A549 (cell line): ENCODE data around the gene ARHGEF7.

ENCODE experiments used
- CHD4 ChIP-seq: fragments of 200-600 bp; sonication (generic); IDR thresholded peaks from 2 replicates; pipeline ENCODE4 v1.6.1; 2016; ENCODE audit warnings: antibody characterized with exemption, mild to moderate bottlenecking, borderline replicate concordance
- EP300 ChIP-seq, 2 experiments: fragments of >200 bp; sonication (Bioruptor Twin); formaldehyde crosslinking; IDR thresholded peaks; 2 replicates in 1 of 2; 3 replicates in 1 of 2; pipeline ENCODE4 v1.6.1; 2016 to 2017
- FOSL2 ChIP-seq, 2 experiments: fragments of 450-650 bp in 1 of 2; fragments of >200 bp in 1 of 2; sonication (Bioruptor Twin) in 1 of 2; formaldehyde crosslinking; IDR thresholded peaks; 2 replicates each; pipeline versions ENCODE4 v1.5.0 to v1.6.1; 2016 to 2020; ENCODE audit warnings: mild to moderate bottlenecking in 1 of 2, moderate library complexity in 1 of 2
- MAZ ChIP-seq: fragments of 150-350 bp; IDR thresholded peaks from 2 replicates; pipeline ENCODE4 v1.6.1; 2014; ENCODE audit warnings: antibody characterized with exemption, low read depth, low read length, borderline replicate concordance
- NR3C1 ChIP-seq: fragments of >200 bp; sonication (Bioruptor Twin); formaldehyde crosslinking; IDR thresholded peaks from 3 replicates; pipeline ENCODE4 v1.6.1; 2017
- PHF8 ChIP-seq: fragments of 200-600 bp; sonication (generic); IDR thresholded peaks from 2 replicates; pipeline ENCODE4 v1.6.1; 2016; ENCODE audit warnings: low read depth, mild to moderate bottlenecking, antibody characterized with exemption, moderate library complexity, borderline replicate concordance
- POLR2A ChIP-seq: IDR thresholded peaks from 2 replicates; pipeline ENCODE4 v1.6.1; 2012; ENCODE audit warnings: mild to moderate bottlenecking, low read length
- RAD21 ChIP-seq, 2 experiments: fragments of >200 bp in 1 of 2; sonication (Bioruptor Twin) in 1 of 2; formaldehyde crosslinking in 1 of 2; IDR thresholded peaks in 1 of 2; conservative IDR thresholded peaks in 1 of 2; 2 replicates in 1 of 2; 3 replicates in 1 of 2; pipeline ENCODE4 v1.6.1; 2012 to 2018; ENCODE audit warnings: inconsistent platforms in 1 of 2
- RARB ChIP-seq: fragments of 250-450 bp; sonication (Bioruptor Pico); IDR thresholded peaks from 2 replicates; pipeline ENCODE4 v1.8.0; 2021; ENCODE audit warnings: mild to moderate bottlenecking, moderate library complexity
- USF2 ChIP-seq: fragments of 450-650 bp; IDR thresholded peaks from 2 replicates; pipeline ENCODE4 v1.6.1; 2014; ENCODE audit warnings: antibody characterized with exemption
- TF ChIP-seq, protein P1 (sequence below): fragments of >200 bp; sonication (Bioruptor Twin); formaldehyde crosslinking; IDR thresholded peaks from 3 replicates; pipeline ENCODE4 v1.5.1; 2016
- TF ChIP-seq, protein P2 (sequence below): fragments of 200-600 bp; sonication (generic); IDR thresholded peaks from 2 replicates; pipeline ENCODE4 v1.6.1; 2016; ENCODE audit warnings: antibody characterized with exemption, mild to moderate bottlenecking, moderate library complexity

- TF ChIP-seq EP300 (IDR thresholded peaks at IDR 0.05) (no peak), POLR2A (no peak), RARB (no peak), PHF8 (no peak), MAZ (no peak), USF2 (no peak), FOSL2 (IDR thresholded peaks at IDR 0.05) (no peak), FOSL2 (CRISPR knock-in tag; IDR thresholded peaks at IDR 0.05) (no peak), CHD4 (no peak), NR3C1 (no peak), RAD21 (conservative IDR thresholded peaks at IDR 0.05 in 1 of 2, IDR thresholded peaks at IDR 0.05 in 1 of 2) (no peak)
- TF ChIP-seq, protein P1, sequence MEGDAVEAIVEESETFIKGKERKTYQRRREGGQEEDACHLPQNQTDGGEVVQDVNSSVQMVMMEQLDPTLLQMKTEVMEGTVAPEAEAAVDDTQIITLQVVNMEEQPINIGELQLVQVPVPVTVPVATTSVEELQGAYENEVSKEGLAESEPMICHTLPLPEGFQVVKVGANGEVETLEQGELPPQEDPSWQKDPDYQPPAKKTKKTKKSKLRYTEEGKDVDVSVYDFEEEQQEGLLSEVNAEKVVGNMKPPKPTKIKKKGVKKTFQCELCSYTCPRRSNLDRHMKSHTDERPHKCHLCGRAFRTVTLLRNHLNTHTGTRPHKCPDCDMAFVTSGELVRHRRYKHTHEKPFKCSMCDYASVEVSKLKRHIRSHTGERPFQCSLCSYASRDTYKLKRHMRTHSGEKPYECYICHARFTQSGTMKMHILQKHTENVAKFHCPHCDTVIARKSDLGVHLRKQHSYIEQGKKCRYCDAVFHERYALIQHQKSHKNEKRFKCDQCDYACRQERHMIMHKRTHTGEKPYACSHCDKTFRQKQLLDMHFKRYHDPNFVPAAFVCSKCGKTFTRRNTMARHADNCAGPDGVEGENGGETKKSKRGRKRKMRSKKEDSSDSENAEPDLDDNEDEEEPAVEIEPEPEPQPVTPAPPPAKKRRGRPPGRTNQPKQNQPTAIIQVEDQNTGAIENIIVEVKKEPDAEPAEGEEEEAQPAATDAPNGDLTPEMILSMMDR = no peak
- TF ChIP-seq, protein P2, sequence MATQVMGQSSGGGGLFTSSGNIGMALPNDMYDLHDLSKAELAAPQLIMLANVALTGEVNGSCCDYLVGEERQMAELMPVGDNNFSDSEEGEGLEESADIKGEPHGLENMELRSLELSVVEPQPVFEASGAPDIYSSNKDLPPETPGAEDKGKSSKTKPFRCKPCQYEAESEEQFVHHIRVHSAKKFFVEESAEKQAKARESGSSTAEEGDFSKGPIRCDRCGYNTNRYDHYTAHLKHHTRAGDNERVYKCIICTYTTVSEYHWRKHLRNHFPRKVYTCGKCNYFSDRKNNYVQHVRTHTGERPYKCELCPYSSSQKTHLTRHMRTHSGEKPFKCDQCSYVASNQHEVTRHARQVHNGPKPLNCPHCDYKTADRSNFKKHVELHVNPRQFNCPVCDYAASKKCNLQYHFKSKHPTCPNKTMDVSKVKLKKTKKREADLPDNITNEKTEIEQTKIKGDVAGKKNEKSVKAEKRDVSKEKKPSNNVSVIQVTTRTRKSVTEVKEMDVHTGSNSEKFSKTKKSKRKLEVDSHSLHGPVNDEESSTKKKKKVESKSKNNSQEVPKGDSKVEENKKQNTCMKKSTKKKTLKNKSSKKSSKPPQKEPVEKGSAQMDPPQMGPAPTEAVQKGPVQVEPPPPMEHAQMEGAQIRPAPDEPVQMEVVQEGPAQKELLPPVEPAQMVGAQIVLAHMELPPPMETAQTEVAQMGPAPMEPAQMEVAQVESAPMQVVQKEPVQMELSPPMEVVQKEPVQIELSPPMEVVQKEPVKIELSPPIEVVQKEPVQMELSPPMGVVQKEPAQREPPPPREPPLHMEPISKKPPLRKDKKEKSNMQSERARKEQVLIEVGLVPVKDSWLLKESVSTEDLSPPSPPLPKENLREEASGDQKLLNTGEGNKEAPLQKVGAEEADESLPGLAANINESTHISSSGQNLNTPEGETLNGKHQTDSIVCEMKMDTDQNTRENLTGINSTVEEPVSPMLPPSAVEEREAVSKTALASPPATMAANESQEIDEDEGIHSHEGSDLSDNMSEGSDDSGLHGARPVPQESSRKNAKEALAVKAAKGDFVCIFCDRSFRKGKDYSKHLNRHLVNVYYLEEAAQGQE = no peak
Measured at GRCh38 chr13:111292710-111293485, 177.8 kb downstream of the ARHGEF7 start.
